A204.1 (cell line): ENCODE results near the gene AGMO.
A peak's percentile ranks its signal among the peaks of the same experiment; 100 is the strongest.

Experiments used
- FAIRE-seq: peaks from 2 replicates; lab custom pipeline; 2012; peaks lifted over from hg19 to GRCh38; lab: Jason Lieb, UNC

Gene AGMO

DNA sequence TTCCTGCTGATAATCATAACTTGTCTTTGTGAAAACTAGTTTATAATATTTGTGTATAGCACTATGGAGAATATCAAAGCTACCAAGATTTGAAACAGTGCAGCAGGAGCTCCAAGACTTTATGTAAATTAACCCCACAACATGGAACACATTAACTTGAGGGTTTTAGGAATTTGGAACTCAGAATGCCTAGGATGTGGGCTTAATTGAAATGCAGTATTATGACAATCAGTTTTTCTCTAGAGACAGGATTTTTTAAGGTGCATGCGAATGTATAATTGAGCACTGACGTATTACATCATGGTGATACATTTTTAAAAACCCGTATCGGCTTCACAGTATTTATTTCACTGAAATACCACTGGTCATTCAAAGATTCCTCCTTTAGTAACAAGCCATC is 346.2 kb downstream of the AGMO start:
- FAIRE-seq = peak; percentile 98

DNA sequence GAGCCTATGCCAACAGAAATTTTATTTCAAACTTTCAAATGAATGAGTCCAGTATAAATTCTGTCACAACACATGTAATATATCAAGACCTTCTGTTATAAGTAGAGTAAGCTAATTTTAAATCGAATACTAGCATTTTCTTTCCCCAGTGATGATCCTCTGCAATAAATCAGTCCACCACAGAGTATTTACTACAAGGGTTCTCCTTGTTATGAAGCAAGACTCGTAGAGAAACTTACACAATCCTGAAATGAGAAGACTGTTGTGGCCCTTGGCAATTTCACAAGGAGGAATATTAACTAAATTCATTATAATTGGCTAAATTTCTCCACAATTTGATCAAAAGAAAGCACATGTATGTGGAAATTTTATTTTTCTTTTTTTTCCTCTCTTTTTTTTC is 346.8 kb downstream of the AGMO start:
- FAIRE-seq = no peak

DNA sequence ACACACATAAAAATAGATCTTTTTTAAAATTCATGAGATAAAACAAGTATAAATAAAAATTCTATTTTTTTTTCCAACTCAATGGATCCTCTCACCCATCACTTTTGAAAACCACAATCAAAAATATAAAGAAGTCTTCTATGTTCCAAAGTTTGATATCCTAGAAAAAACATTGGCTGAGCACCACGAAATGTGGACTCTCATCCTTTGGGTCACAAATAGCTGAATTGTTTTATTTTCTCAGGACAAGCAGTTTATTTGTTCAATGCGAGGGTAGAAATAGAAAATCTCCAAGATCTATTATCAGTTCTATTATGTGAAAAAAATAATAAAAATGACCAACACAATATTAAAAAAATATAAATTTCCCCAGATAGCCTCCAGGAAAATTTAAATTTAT is 348.7 kb downstream of the AGMO start:
- FAIRE-seq = peak; percentile 97

DNA sequence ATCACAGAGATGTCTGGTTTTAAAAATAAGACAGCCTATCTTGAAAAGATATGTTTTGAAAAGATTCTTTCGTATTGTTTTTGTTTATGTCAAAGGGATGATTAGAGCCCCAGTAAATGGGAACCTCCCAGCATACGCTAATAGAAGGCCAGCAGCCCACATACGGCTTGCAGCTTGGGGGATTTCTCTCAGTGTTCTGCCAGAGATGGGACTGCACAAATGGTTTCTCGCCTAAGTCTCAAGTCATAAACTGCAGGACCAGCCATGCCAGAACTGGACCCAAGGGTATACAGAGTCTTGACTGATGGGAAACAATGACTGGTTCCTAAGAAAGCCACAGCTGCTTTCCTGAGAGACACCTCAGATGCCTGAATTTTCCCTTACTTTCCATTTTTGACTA is 352.4 kb downstream of the AGMO start:
- no peak for FAIRE-seq

DNA sequence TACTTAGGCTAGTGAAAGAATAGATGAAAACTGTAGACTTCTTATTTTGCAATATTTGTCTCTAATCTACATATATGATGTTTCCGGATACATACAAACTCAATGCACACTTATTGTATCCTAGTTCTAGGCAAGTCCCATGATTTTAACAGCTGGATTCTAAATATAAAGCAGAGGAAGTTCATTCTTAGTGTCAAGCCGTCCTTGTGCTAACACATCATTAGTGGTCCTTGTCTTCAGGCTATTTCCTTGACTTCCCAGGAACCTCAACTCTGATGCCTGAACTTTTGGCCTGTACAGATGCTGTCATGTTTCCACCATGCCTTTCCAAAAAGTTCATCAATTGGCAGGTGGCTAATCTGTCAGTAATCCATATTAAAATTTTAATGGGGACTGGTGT is 357.4 kb downstream of the AGMO start:
- FAIRE-seq = no peak

DNA sequence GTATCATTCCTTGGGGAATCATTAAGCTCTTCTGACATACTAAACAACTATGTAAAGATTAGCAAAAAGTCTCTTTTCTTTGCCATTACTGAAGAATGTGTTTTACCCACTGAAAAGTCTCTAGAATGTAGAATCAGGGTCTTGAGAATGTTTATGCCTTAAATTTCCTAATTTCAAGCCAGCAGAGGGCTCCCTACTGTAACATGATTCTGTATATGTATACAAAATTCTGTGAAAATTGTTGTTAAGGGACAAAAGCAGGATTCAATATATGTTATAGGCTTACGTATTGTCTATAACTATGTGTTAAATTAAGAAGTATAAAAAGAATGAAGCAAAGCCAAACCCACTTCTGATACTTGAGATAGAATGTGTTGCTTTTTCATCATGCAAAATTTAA is 362.3 kb downstream of the AGMO start:
- FAIRE-seq = peak; percentile 95

DNA sequence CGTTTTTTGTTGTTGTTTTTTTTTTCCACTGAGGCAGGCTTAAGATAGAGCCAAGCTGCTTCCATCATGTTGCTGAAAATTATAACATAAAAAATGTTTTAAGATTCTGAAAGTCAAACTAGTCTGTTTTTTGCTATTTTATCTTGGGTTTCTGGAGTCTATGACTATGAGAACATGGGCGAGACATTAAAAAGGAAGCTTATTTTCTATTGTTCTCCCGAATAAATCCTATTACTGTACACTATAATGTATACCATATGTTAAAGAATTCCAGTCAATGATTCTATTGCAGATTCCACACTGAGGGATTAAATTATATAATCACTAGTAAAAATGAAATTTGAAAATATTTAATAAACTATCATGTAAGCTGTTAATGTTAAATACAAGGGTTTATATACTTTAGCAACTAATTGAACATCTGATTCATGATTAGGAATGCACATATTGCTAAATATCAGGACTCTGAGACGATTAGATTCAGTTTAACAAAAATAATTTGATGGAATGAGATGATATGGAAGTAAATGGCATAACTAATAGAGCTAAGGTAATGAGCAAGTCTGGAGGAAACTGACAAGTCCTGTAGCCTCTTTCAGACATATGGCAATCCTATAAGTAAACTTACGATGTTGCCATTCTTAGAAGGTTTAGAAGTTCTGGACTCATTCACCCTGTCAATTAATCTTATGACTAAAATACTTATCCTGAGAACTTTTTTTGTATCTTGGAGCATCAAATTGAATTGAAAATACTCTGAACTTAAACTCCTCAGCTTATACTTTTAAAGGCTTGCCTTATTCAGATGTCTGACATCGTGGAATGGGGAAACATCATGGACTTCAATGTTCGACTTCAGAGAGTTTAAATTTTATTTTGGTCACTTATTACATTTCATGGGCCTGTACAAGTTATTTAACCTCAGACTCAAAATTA is 364.5 kb downstream of the AGMO start:
- FAIRE-seq = no peak

DNA sequence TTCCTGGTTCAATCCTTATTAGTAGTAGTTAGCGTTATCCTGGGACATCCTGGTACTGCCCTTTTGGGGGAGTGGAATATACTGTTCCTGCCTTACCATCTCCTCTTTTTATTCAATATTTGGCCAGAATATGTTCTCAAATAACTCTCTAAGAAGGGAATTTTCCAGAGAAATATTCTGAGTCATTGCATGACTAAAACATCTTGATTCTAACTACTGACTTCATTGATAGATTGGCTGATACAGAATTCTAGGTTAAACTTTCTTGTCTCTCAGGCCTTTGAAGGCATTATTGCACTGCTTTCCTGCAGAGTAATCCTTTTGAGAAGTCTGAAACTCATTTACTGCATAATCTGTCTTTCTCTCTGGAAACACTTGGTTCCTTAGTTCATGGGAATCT is 383.8 kb downstream of the AGMO start:
- FAIRE-seq = no peak

DNA sequence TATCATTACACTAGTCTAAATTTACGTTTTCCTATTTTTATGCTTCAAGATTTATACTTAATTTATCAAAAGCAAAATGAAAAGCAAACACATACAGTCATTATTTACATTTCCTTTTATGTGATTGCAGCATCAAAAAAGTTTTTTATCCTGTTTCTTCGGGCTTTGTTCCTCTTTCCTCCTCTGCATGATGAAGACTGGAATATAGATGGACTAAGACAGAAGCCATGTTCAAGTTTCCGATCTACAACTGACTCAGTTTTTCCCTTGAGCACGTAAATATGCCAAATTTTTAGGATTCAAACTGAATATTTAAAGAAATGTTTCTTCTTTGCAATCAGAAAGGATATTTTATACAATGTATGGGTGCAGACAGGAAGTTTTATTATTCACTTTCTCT is 385.7 kb downstream of the AGMO start:
- no peak for FAIRE-seq

DNA sequence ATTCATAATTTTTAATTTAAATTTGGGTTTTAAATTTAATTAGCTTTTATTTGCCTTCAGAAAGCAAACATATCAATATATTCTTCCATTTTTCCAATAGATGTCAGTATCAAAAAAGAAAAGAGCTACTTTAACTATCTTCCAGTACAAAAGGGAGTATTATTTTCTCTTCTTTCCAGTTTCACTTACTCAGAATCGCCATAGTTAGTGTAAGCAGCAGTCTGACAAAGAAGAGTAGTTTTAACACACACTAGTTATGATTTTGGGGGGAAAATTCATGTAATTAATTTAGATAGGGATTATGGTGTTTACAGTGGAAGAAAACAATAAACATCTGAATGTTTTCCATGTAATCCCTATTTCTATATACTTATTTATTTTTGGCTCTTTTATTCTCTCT is 386.7 kb downstream of the AGMO start:
- FAIRE-seq = no peak

DNA sequence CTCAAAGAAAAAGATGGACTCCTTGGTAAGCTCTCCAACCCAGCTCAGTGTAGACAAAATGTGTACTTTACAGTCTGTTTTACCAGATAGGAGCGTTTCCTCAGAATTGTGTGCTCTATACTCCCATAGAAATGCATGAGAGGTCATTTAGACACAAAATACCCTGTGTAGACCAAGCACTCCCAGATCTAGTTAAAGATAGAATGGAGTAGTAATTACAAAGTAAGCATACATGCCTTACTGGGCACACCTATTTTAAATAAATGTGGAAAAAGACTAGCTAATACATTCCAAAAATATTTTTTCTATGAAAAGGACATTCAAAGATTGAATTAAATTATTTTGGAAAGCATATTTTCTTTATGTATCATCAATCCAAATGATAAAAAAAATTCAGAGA is 387.3 kb downstream of the AGMO start:
- FAIRE-seq = no peak

DNA sequence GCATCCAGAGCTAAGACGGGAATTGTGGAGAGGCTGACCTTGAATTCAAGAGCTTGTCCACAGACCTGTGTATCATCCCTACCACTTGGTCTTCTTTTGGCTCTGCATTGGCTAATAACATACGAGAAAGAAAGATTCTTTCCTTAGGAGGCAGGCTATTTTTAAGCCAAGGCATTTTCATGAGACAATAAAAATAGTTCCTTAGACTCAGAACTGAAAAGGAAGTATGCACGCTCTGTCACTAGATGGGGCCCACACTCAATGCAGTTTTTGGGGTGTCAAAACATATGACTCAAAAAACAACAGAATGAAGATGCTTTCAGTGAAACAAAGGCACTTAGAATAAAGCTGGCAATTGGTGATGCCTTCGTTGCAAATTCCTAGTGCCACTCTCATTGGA is 393.3 kb downstream of the AGMO start:
- FAIRE-seq = no peak

DNA sequence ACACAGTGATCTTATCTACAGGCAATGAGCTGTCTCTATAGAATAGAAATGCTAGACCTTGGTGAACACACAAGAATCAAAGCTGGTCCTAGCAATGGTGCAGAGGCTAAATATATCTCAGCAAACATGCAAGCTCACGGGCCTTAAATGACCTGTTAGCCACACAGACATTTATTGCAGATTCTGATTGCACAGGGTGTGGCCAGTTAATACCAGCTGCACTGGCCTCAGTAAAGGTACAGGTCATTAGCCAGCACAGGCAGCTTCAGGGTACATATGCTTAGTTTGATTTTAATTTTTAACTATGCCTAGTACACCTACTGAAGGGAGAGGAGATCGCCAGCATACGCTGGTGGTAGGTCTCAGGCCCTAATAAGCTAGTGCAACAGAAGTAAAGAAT is 393.9 kb downstream of the AGMO start:
- no peak for FAIRE-seq

DNA sequence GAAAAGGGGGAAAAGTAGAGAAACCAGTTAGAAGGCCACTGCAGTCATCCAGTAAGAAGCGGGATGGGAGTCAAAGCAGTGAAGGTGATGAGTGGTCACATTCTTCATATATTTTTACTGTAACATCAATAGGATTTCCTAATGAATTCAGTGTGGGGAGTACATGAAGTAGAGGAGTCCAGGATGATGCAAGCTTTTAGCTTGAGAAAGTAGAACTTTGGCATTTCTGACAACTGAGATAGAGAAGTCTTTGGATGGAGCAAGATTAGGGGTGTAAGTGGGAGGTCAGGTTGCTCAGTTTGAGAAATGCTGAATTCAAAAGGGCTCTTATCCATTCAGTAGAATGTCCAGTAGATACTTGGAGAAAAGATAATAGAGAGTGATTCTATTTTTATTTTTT is 395.2 kb downstream of the AGMO start:
- no peak for FAIRE-seq

DNA sequence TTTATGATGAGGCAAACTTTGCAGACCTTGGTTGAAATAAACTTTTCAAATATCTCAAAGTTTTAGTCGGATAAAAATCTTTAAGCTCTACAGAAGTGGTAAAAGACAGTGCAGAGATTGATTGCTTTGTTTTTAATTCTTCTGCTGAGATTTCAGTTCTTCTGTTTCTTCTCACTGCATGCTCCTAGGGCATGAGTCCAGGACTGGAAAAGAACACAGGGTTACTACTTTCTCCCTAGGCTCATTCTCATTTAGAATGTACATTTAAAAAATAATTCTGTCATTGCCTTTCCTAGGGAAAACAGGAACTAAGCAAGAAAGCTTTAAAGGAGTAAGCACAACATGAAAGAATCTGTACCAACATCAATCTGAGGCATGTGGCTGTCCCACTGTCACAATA is 402.6 kb downstream of the AGMO start:
- FAIRE-seq = no peak

DNA sequence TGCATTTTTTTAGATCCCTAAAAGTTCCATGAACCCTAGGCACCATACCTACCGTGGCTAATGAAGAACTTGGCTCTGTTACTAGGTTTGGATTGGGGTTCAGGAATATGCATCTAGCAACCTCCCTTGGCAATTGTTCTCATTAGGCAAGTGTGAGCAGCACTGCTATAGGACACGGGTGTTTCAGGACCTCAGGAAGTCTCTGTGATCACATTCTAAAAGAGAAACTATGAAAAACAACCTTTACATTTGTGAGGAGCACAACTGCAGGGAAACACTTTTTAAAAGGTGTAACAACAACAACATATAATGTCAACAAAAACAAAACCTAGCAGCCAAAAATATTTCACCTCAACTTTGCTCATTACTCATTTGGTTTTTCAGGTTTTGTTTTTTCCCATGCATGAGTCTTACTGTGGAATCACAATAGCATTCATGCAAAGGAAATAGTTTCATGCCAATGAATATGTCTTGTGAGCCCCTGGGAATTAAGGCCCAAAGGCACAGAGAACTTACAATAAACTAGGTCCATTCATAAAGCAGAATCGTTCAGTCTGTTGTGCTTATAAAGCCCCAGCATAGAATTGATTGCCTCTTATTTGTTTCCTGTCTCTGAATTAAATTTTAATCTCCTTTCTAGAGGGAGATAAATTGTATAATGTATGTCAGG is 403.5 kb downstream of the AGMO start:
- FAIRE-seq = no peak
